Measurements from ENCODE around the gene IGDCC3. TPM values are rescaled to one million over a fixed set of nuclear protein-coding genes. Genes with fewer than 3 reads are reported as not detected.
A peak's percentile ranks its signal among the peaks of the same experiment; 100 is the strongest.

The IGDCC3 gene
- total RNA-seq, 2 donors from 2014 or later = not detected

- no peak overlapping the region for H3K27ac ChIP-seq
- no peaks in the 10 kb centered on the region for H3K9me3 ChIP-seq
- TF ChIP-seq CTCF (IDR thresholded peaks at IDR 0.05) (no peak), POLR2A (IDR thresholded peaks at IDR 0.05) (no peak)
- no peak overlapping the region for H3K4me3 ChIP-seq
- H3K27me3 ChIP-seq = no peaks in the 10 kb centered on the region
- peaks cover 15% of the 10 kb centered on the region for H3K4me1 ChIP-seq
- H3K36me3 ChIP-seq (replicated peaks in 1 of 2; ENCODE audit: insufficient read depth in 1 of 2, low read depth in 2 of 2) = no peaks in the 10 kb centered on the region
- intact Hi-C loops (cut with DNase I) = no loop called here
- ATAC-seq (no peak), DNase-seq (no peak)
- 77 to 88% methylated on average over 3 of the region's 3 CpGs for WGBS, 2 donors
Observed at GRCh38 chr15:65305776-65306175, 72.0 kb downstream of the IGDCC3 start.

GRCh38 chr15:65305150-65305758 lies 72.5 kb downstream of the IGDCC3 start:
- Histone ChIP-seq H3K4me1 (peaks cover 15% of the 10 kb centered on the region), H3K27me3 (no peaks in the 10 kb centered on the region), H3K4me3 (no peak overlapping the region), H3K36me3 (replicated peaks in 1 of 2; ENCODE audit: insufficient read depth in 1 of 2, low read depth in 2 of 2) (no peaks in the 10 kb centered on the region), H3K9me3 (no peaks in the 10 kb centered on the region), H3K27ac (peak overlapping the region; percentile 80 to 88 (median 86))
- TF ChIP-seq POLR2A (IDR thresholded peaks at IDR 0.05) = no peak
- no peak for TF ChIP-seq CTCF (IDR thresholded peaks at IDR 0.05)
- peak in 1 of 4 donors; percentile 41 for DNase-seq
- ATAC-seq = peak; percentile 2
- intact Hi-C loops (cut with DNase I) = no loop called here
- 34 to 38% methylated on average over 14 of the region's 14 CpGs for WGBS, 2 donors

- 1% methylated on average over 24 of the region's 24 CpGs for WGBS, 2 donors
- peak; percentile 89 for ATAC-seq
- Histone ChIP-seq H3K27ac (peak within 1 kb of the TSS; percentile 80 to 88 (median 86)), H3K9me3 (no peaks in the 10 kb centered on the region), H3K4me1 (peaks cover 15% of the 10 kb centered on the region), H3K27me3 (no peaks in the 10 kb centered on the region), H3K4me3 (peak within 1 kb of the TSS in 1 of 2 donors; percentile 1), H3K36me3 (replicated peaks in 1 of 2; ENCODE audit: insufficient read depth in 1 of 2, low read depth in 2 of 2) (no peaks in the 10 kb centered on the region)
- intact Hi-C loops (cut with DNase I) = no loop called here
- peak; percentile 57 to 97 (median 90) for TF ChIP-seq CTCF (IDR thresholded peaks at IDR 0.05)
- TF ChIP-seq POLR2A (IDR thresholded peaks at IDR 0.05) = peak; percentile 93 to 100 (median 100)
- peak; percentile 81 to 86 (median 82) for DNase-seq
Observed at GRCh38 chr15:65304381-65305149, 73.2 kb downstream of the IGDCC3 start, which contains the start of gene RNU5B-1. Gene RNU5B-1 (plus strand): TSS chr15:65304677.

- Histone ChIP-seq H3K36me3 (replicated peaks in 1 of 2; ENCODE audit: insufficient read depth in 1 of 2, low read depth in 2 of 2) (no peaks in the 10 kb centered on the region), H3K9me3 (no peaks in the 10 kb centered on the region), H3K4me3 (peak overlapping the region in 1 of 2 donors; percentile 1), H3K4me1 (peaks cover 21% of the 10 kb centered on the region), H3K27me3 (no peaks in the 10 kb centered on the region), H3K27ac (peak overlapping the region; percentile 80 to 88 (median 86))
- DNase-seq (peak; percentile 66 to 75 (median 70)), ATAC-seq (peak; percentile 65)
- TF ChIP-seq POLR2A (IDR thresholded peaks at IDR 0.05) = no peak
- no peak for TF ChIP-seq CTCF (IDR thresholded peaks at IDR 0.05)
- intact Hi-C loops (cut with DNase I) = no loop called here
- 1% methylated on average over 20 to 24 of the region's 24 CpGs for WGBS, 2 donors
Observed at GRCh38 chr15:65303687-65304380, 74.0 kb downstream of the IGDCC3 start.

Data from body of pancreas (tissue), 4 donors.